Cerebellar nuclear complex (tissue), 1 donor: ENCODE results near the gene GMDS.

ENCODE experiments used
- DNase-seq, 2 experiments: peaks; one replicate each; lab custom pipeline; 2025; lab: John Stamatoyannopoulos, UW

The GMDS gene

GRCh38 chr6:1800845-1801244 is 444.6 kb downstream of the GMDS start:
- DNase-seq, result no peak

- no peak for DNase-seq
These were observed 446.5 kb downstream of the GMDS start for GRCh38 chr6:1798965-1799325.

- DNase-seq, result no peak
These were observed 447.0 kb downstream of the GMDS start for GRCh38 chr6:1798303-1798964.

GRCh38 chr6:1797801-1798200 is 447.6 kb downstream of the GMDS start:
- no peak for DNase-seq

GRCh38 chr6:1796706-1797529 is 448.5 kb downstream of the GMDS start:
- no peak for DNase-seq

- DNase-seq, result no peak
These were observed 449.5 kb downstream of the GMDS start for GRCh38 chr6:1795910-1796309.

DNA sequence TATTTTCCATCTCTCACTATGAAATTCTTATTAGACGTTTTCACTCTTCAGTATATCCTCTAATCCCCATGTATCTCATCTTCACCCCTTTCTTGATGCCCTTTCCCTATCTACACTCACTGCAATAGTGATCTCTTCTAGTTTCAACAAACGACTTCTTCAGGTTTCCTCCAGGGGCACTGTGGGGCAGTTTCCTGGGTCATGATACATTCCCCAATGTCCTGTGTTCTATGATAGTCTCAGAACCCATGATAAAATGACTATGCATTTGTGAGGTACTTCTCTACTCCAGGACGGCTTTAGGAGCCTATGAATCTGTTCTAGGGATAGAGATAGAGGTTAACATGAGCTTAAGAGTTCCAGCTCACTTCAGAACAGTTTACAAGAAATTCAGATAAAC is 452.4 kb downstream of the GMDS start:
- DNase-seq, result no peak

DNA sequence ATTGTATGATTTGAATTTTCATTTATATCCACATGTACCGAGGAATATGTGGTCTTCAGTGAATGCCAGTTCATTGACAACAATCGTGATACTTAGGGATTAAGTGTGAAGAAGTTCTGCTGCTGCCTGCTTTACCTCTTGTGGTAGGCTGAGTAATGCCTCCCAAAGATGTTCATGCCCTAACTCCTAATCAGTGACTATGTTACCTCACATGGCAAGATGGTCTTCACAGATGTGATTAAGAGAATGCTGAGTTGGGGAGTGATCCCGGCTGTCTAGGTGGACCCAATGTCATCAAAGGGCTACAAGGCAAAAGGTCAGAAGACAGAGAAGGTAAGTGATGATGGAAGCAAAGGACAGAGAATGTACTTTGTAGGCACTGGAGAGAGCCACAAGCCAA is 454.7 kb downstream of the GMDS start:
- no peak for DNase-seq

DNA sequence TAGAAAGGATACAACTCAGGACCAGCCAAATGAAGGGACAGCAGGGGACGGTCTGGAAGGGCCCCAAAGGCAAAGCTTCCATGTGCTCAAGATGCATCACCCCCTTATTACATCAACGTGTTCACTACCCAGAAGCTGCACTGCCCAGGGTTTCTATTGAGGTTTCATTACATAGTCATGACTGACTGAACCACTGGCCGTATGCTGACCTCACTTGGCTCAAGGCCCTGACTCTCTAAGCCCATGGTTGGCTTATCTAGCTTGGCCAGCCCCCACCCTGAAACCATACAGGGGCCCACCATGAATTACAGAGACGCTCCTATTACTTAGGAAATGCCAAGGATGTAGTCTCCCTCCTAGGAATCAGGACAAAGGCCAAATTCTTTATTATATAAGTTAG is 456.3 kb downstream of the GMDS start:
- DNase-seq, result no peak

DNA sequence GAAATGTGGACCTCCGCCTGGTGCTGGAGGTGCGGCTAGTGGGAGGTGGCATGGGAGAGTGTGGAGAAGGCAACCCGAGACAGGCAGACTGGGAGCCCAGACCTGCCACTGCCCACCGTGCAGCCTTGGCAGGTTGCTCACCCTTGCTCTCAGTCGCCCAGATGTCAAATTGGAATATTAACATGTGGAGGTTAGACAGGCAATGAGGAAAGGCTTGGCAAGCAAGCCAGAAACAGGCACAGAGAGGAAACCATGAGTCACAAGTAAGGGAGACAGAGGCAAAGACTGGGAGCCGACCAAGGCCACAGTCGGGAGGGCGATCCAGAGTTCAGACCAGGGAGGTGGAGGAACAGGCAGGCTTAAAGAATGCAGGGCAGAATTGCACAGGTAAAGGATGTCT is 457.5 kb downstream of the GMDS start:
- DNase-seq, result no peak

GRCh38 chr6:1786455-1787453 is 458.7 kb downstream of the GMDS start:
- no peak for DNase-seq

DNA sequence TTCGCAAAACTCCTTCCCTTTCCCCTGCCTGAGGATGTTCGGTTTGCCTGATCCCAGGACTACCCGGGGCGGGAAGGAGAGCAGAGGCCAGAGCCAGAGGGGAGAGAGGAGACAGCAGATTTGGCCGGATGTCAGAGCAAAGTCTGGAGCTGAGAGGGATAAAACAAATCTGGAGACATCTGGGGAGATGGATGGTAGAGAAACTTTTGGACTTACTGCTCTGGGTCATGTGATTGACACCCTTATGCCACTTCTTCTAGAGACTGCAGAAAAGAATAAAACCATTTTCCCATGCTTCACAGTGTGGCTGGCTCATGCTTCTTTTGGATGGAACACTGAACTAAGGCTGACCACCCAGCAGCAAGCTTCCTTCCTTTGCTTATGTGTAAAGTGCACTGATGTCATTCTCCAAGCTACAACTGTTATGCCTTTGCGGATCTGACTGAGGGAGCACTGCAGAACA is 461.0 kb downstream of the GMDS start:
- DNase-seq, result no peak

- DNase-seq, result no peak
These were observed 463.6 kb downstream of the GMDS start for GRCh38 chr6:1781817-1782184.

DNA sequence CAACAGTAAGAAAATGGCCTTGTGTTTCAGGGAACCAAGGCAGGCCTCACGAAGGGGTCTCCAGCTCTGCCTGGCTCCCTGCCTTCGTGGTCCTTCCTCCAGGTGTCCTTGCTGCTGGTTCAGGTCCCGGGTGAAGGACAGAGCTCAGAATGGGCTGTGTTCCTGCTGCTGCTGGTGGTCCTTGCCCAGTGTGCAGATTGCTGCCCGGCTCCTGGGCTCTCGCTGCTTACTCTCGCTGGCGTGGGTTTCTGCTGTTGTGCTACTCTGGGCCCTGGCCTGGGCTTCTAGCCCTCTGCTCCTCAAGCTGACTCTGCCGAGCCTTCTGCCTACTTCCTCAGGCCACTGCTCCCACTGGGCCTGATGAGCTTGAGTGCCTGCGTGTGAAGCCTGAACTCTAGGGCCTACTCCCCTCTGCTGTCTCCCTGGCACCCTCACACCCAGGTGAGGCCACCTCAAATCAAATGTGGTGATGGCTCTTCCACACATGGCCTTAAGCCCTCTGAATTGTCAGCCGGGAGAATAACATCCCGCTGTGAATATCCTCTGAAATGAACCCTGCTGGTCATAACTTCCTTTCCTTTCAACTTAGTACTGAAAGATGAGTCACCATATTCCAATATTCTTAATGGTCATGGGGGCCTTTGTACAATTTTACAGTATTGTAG is 464.1 kb downstream of the GMDS start:
- DNase-seq, result no peak

GRCh38 chr6:1780251-1780867 is 465.0 kb downstream of the GMDS start:
- no peak for DNase-seq

DNA sequence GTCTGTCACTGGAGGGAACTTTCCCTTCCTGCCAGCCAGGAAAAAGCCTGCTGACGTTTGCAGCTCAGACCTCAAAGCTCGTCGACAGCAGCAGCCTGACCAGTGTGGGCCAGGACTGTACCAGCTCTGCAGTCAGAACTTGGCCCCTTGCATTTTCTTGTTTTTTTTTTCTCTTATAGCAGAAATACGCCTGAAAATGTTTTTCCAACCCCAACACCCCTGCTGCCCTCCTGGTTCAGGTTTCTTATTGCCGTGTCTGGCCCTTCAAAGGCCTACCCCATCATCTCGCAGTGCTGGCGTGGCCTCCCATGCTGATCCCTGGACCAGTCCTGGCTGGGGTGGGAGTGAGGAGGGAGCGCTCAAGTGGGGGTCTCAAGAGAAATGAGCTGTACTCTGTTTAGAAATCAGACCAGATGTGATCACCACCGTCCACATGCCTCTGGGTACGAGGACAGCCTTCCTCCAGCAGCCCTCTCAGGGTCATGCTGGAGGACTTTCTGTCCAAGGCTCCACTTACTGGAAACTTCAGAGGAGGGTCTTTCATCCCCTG is 466.6 kb downstream of the GMDS start:
- no peak for DNase-seq

- DNase-seq, result no peak
These were observed 467.3 kb downstream of the GMDS start for GRCh38 chr6:1777921-1778685.

GRCh38 chr6:1775441-1775840 is 470.0 kb downstream of the GMDS start:
- DNase-seq, result no peak

GRCh38 chr6:1774226-1774915 is 471.0 kb downstream of the GMDS start:
- DNase-seq, result no peak

- DNase-seq, result no peak
These were observed 471.7 kb downstream of the GMDS start for GRCh38 chr6:1773700-1774099.
